ENCODE results near the gene KCNK16.
"Not testable (repeated sequence)": the region's sequence is repeated elsewhere in the genome, so short reads cannot be mapped to it uniquely, and the experiment has no call there.

The KCNK16 gene

GRCh38 chr6:39312912-39313525, 9.5 kb downstream of the KCNK16 start:
- no peak for FAIRE-seq
- DNase-seq (ENCODE audit: low spot score), result no peak

DNA sequence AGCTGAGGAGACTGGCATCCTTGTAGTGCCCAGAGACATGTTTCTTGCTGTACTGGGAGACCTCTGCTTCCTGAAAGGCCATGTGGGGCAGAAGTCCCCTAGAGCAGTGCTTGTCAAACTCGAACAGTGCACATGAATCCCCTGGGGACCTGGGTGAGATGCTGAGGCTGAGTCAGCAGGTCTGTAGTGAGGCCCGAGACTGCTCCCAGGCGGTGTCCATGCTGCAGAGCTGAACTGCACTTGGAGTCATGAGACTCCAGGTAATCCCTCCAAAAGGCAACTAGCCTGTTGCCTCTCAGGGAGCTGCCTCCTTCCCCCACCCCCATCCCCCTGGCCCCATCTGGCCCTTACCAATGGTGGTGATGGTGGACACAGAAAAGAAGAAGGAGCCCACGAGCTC, 12.0 kb downstream of the KCNK16 start:
- DNase-seq (ENCODE audit: low spot score) (no peak), FAIRE-seq (no peak)

GRCh38 chr6:39309942-39310531, 12.5 kb downstream of the KCNK16 start:
- DNase-seq (ENCODE audit: low spot score) (peak; percentile 13), FAIRE-seq (no peak)

GRCh38 chr6:39307462-39307861, 15.0 kb downstream of the KCNK16 start:
- DNase-seq (ENCODE audit: low spot score) (no peak), FAIRE-seq (no peak)

GRCh38 chr6:39304951-39305350, 17.6 kb downstream of the KCNK16 start:
- FAIRE-seq, result no peak
- DNase-seq (ENCODE audit: low spot score), result no peak

- FAIRE-seq, result no peak
These were observed 18.9 kb downstream of the KCNK16 start for GRCh38 chr6:39303425-39304153.

DNA sequence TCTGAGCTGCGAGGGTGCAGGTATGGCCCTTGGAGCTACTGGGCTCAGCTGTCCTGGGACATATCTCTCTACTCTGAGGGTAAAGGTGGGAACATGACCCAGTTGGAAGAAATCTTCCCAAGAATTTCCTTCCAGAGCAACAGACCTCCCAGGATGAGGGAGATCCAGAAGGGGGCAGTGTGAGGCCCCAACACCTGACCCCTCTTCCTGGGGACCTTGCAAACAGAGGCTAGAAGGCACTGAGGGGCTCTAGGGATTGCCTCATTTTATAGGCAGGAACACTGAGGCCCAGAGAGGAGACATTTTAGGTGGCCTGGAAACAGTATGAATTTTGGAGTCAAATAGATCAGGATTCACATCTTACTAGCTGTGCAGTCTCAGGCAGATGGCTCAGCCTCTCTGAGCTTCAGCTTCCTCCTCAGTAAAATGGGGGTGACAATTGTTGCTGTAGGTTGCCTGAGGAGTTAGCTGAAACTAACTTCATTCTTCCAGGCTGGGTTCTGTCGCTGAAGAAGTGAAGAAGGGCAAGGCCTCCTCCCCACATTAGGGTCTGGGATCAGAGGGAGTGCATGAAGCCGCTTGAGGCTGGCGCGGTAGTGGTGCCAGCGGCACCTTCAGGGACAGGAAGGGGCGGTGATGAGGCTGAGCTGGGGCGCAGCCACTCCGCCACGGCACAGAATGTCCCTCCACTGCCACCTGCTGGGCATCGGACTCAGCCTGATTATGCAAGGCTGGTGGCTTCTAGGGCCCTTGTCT, 19.7 kb downstream of the KCNK16 start:
- FAIRE-seq, result no peak
- DNase-seq (ENCODE audit: low spot score), result peak; percentile 31

More at GRCh38 chr6:39303425-39304153, 18.9 kb downstream of the KCNK16 start:
- no peak for DNase-seq (ENCODE audit: low spot score)

DNA sequence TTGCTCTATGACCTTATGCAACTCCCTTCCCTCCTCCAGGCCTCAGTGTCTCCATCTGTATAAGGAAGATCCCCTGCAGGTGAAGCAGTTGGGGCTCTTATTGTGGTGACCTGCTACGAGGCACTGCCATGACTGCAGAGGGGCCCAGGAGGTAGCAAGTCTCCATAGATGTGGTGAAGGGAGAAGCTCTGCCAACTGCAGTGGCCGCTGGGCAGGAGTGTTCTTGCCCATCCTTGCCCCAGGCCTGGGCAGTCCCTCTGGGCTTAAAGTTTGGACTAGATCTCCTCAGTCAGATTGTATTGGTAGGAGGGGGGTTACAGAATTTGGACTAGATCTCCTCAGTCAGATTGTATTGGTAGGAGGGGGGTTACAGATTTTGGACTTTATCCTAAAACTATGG, 20.5 kb downstream of the KCNK16 start:
- FAIRE-seq (no peak), DNase-seq (ENCODE audit: low spot score) (no peak)

DNA sequence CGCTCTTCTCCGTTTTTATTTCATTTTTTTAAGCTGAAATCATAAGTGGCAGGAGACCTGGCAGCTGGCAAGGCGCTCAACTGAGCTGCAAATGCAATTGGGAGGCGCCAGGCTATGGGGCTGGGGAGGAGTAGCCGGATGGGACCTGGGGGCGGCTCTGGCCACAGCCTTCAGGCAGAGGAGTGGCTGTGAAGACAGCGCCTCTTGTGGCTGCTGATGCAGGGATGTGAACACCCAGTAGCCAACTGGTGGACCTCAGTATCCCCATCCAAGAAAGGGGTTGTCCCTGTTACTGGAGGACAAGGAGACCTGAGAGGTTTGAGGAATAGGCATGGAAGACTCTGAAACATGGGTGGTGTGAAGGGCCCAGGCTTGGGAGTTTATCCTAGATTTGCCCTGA, 20.9 kb downstream of the KCNK16 start:
- no peak for DNase-seq (ENCODE audit: low spot score)
- no peak for FAIRE-seq

- no peak for DNase-seq (ENCODE audit: low spot score)
- no peak for FAIRE-seq
These were observed 21.8 kb downstream of the KCNK16 start for GRCh38 chr6:39300739-39301138.

DNA sequence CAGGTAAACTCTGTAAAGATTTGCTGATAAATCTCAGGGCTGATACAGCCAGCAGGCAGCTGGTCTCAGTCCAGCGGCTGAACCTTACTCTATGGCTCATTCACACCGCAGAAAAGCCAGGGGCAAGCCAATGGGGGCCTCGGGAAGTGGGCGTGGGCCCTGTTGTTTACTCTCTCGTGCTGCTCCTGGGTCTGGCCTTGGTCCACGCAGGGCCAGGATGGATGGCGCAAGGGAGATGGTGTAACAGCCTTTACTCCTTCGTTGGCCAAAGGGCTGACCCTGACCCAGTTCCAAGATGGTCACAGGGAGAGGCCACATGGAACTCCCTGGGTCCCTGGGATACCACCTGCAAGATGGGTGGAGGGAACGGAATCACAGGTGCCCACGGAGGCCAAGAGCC, 24.4 kb downstream of the KCNK16 start:
- DNase-seq (ENCODE audit: low spot score) (no peak), FAIRE-seq (no peak)

DNA sequence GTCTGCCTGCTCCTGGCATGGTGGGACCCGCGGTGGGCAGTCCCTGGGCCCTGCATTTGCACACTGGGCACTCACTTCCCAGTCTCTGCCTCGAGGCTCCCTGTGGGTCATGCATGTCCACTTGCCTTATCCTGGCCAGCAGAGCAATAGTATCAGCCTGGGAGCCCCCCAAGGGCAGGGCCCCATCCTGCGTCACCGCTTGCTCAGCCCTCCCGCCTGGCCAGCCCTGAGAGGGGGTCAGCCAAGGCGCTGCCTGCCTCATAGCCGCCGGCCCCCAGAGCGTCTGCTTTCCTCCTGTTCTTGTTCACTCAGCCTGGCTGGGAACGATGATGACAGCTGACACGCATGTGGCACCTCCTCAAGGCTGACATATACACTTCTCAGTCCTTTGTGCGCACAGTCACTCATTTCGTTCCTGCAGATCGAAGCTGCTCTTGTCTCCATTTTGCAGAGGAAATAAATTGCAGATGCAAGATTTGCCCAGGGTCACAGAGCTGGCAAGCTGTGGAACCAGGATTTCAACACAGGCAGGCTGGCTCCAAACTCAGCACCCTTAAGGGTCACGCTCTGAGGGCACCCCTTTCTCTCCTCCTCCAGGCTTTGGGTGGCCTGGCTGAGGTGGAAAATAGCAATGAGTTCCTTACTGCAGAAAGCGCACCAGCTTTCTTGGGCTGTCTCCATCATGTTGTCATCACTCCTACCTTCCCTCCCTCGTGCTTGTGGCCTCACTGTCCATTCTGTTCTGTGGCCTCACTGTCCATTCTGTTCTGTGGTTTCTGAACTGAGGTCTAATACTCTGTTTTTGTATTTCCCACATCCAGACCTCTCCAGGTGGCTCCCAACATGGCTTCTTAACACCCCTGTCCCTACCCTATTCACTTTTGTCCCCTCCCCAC, 25.5 kb downstream of the KCNK16 start:
- FAIRE-seq, result no peak
- DNase-seq (ENCODE audit: low spot score), result no peak

DNA sequence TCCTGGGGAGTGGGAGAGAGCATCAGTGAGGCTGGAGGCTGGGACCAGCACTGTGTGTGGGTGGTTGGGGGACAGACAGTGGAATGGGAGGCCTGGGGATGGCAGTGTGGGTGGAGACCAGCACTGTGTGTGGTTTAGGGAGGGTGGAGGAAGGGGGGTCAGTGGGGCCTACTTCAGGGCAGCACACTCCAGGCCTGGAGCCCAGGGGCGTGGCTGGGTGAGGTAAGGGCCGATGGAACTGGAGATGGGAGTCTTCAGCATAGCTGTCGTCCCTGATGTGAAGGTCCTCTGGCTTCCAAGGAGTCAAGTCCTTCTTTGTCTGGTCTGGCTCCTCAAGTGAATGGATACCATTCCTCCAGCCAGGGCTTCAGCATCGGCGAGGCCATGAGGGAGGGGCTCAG, 26.9 kb downstream of the KCNK16 start:
- FAIRE-seq (no peak), DNase-seq (ENCODE audit: low spot score) (no peak)

GRCh38 chr6:39294899-39295298, 27.6 kb downstream of the KCNK16 start:
- DNase-seq (ENCODE audit: low spot score) (no peak), FAIRE-seq (no peak)

- FAIRE-seq, result no peak
- DNase-seq (ENCODE audit: low spot score), result no peak
These were observed 28.4 kb downstream of the KCNK16 start for GRCh38 chr6:39294133-39294532.

DNA sequence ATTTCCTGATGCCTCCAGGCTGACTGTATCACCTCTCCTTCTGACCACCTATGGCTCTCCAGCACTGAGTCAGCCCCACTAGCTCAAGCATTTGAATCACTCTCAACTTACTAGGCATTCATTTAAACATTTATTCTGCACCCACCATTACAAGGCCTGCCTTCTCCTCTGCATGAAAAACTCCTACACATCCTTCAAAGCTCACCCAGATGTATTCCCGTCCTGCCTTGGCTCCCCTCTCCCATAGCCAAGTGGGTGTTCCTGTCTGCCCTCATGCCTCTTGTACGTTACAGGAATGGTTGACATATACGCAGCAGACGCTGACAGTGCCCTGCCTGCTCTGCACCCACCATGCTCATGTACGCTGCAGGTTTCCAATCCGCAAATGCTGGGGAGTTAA, 29.9 kb downstream of the KCNK16 start:
- FAIRE-seq (no peak), DNase-seq (ENCODE audit: low spot score) (no peak)

GRCh38 chr6:39289490-39289889, 33.0 kb downstream of the KCNK16 start:
- FAIRE-seq, result no peak
- no peak for DNase-seq (ENCODE audit: low spot score)

DNA sequence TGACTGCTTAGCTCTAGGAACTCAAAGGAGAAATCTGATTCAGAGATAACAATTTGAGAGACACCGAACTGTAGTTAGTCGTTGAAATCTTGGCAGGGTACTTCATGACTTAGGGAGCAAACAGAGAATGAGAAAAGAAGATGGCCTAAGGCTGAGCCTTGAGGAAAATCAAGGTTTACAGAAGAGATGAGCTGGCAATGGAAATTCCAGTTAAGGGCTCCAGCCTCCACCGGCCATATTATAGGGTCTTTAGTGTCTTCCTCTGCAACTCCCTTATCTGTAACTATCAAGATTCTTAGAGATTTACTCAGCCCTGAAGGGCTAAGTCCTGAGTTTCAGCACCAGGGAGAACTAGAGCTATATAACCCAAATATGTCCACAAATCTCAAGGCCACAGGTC, 34.9 kb downstream of the KCNK16 start:
- FAIRE-seq (no peak), DNase-seq (ENCODE audit: low spot score) (no peak)

DNA sequence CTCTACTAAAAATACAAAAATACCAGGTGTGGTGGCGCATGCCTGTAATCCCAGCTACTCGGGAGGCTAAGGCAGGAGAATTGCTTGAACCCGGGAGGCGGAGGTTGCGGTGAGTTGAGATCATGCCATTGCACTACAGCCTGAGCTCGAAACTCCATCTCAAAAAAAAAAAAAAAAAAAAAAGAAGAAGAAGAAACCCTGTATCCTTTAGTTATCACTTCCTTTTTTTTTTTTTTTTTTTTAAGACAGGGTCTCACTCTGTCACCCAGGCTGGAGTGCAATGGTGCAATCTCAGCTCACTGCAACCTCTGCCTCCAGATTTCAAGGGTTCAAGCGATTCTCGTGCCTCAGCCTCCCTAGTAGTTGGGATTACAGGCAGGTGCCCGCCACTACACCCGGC, 35.9 kb downstream of the KCNK16 start:
- DNase-seq (ENCODE audit: low spot score); FAIRE-seq: not testable (repeated sequence)

DNA sequence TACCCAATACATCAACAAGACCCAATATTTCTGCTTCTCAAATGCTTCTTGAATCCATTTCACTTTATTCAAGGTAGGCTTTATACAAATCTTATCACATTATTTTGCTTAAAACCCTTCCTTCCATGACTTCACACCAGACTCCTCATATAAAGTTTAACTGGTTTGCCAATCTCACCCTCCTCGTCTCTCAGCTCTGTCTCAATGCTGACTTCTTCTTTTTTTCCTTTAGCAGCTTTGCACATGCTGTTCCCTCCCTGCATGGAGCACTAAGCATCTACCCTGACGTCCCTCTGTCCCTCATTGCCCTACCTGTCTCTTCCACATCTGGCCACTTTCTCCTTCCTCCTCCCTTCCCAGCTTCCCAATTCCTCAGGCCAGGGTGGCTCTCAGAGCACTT, 39.7 kb downstream of the KCNK16 start:
- no peak for FAIRE-seq
- DNase-seq (ENCODE audit: low spot score), result no peak

DNA sequence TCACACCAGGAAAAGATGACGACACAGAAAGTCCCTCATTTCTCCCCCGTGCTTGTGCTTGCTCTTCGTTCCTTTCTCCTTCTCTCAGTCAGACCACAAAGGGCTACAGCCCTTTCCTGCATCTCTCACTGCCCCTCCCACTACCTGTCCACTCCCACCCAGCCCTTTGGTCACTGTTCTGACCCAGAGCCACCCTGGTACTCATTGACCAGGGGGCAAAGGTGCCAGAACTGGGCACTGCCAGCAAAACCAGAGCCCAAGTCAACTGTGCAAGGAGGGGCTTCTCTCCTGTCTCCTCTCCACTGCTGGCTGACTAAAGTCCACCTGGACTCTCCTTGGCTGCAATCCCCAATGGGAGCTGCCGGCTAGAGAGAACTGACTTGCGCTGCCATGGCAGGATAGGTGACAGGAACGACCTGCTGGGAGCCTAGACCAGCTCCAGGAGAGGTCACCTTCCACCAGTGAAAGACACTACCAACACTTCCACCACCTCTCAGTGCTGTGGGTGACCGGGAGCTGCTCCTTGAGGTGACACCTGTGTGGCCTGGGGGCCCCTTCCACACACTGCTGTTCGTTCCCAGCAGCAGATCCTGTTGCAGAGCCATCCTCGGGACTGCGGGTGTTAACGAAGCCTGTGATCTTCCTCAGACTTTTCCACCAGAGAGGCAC, 41.1 kb downstream of the KCNK16 start:
- DNase-seq (ENCODE audit: low spot score) (no peak), FAIRE-seq (no peak)
